Sciatic nerve (tissue), 2 donors: ENCODE data around the gene GRIFIN. TPM values are rescaled to one million over a fixed set of nuclear protein-coding genes. Genes with fewer than 3 reads are reported as not detected.

Source experiments
- ATAC-seq: fragments of 200-7000 bp; cut with Tn5 transposase; one replicate; pipeline ENCODE4 v1.9.1; 2020; ENCODE audit warnings: mild to moderate bottlenecking, moderate library complexity
- DNase-seq: peaks from one replicate; pipeline ENCODE4 v3.0.0-alpha.2; 2020; ENCODE audit warnings: low spot score
- intact Hi-C: fragments of 100-400 bp; cut with DNase I; formaldehyde crosslinking; loops from one replicate; pipeline ENCODE4 v1.14.2; 2022
- total RNA-seq: library from RNA; stranded (reverse); fragmentation: NEBNext Ultra II Directional; extraction: Animal tissue kit (Norgen Biotek cat#: 25700); gene quantifications from one replicate; pipeline ENCODE4 v1.2.1, GENCODE V29; 2021
- donor health status: DM: no; HTN: no; CAD: no.
- donor health status: DM: no; HTN: no; CAD: no.

GRIFIN gene
- total RNA-seq, 1 donor from 2014 or later, result not detected

GRCh38 chr7:2501947-2502646 is 25.9 kb upstream of the GRIFIN start:
- ATAC-seq (no peak), DNase-seq (no peak)
- intact Hi-C loops, result no loop called here

GRCh38 chr7:2500701-2501100 is 24.5 kb upstream of the GRIFIN start:
- intact Hi-C loops, result no loop called here
- ATAC-seq (no peak), DNase-seq (no peak)

- intact Hi-C loops, result loop anchor here (10.0 kb wide), 1 partner anchor 545 kb away; the partner anchor contains the start of gene CARD11
- no peak for ATAC-seq
- no peak for DNase-seq
These were observed 23.7 kb upstream of the GRIFIN start for GRCh38 chr7:2499719-2500430.

GRCh38 chr7:2499181-2499580 is 23.0 kb upstream of the GRIFIN start:
- no peak for ATAC-seq
- no peak for DNase-seq
- intact Hi-C loops, result loop anchor here (10.0 kb wide), 1 partner anchor 546 kb away; the partner anchor contains the start of gene CARD11

GRCh38 chr7:2498708-2499107 is 22.5 kb upstream of the GRIFIN start:
- no peak for DNase-seq
- intact Hi-C loops, result loop anchor here (10.0 kb wide), 1 partner anchor 546 kb away; the partner anchor contains the start of gene CARD11
- ATAC-seq, result peak; percentile 3

- ATAC-seq (peak; percentile 3), DNase-seq (no peak)
- intact Hi-C loops, result loop anchor here (10.0 kb wide), 1 partner anchor 547 kb away; the partner anchor contains the start of gene CARD11
These were observed 21.5 kb upstream of the GRIFIN start for GRCh38 chr7:2497500-2498336.

- intact Hi-C loops, result loop anchor here (10.0 kb wide), 1 partner anchor 548 kb away; the partner anchor contains the start of gene CARD11
- DNase-seq (no peak), ATAC-seq (no peak)
These were observed 20.9 kb upstream of the GRIFIN start for GRCh38 chr7:2497065-2497464.

GRCh38 chr7:2496375-2496774 is 20.2 kb upstream of the GRIFIN start:
- intact Hi-C loops, result loop anchor here (10.0 kb wide), 1 partner anchor 548 kb away; the partner anchor contains the start of gene CARD11
- no peak for ATAC-seq
- no peak for DNase-seq

GRCh38 chr7:2495418-2496299 is 19.5 kb upstream of the GRIFIN start:
- intact Hi-C loops, result loop anchor here (10.0 kb wide), 1 partner anchor 549 kb away; the partner anchor contains the start of gene CARD11
- DNase-seq (no peak), ATAC-seq (no peak)

GRCh38 chr7:2494191-2495130 is 18.3 kb upstream of the GRIFIN start:
- no peak for DNase-seq
- intact Hi-C loops, result loop anchor here (10.0 kb wide), 1 partner anchor 550 kb away; the partner anchor contains the start of gene CARD11
- no peak for ATAC-seq

- intact Hi-C loops, result loop anchor here (10.0 kb wide), 1 partner anchor 551 kb away; the partner anchor contains the start of gene CARD11
- ATAC-seq, result no peak
- no peak for DNase-seq
These were observed 17.3 kb upstream of the GRIFIN start for GRCh38 chr7:2493205-2494164.

GRCh38 chr7:2492038-2492437 is 15.8 kb upstream of the GRIFIN start:
- ATAC-seq, result no peak
- no peak for DNase-seq
- intact Hi-C loops, result loop anchor here (10.0 kb wide), 1 partner anchor 553 kb away; the partner anchor contains the start of gene CARD11

- DNase-seq (peak; percentile 48), ATAC-seq (peak; percentile 4)
- intact Hi-C loops, result loop anchor here (10.0 kb wide), 1 partner anchor 555 kb away; the partner anchor contains the start of gene CARD11
These were observed 14.0 kb upstream of the GRIFIN start for GRCh38 chr7:2490181-2490651.

GRCh38 chr7:2488681-2489080 is 12.5 kb upstream of the GRIFIN start:
- intact Hi-C loops, result no loop called here
- DNase-seq, result no peak
- peak; percentile 7 for ATAC-seq

- ATAC-seq (peak; percentile 85), DNase-seq (no peak)
- intact Hi-C loops, result no loop called here
These were observed 12.1 kb upstream of the GRIFIN start for GRCh38 chr7:2488272-2488645.
